Transverse colon (tissue), 4 donors: ENCODE results near the gene ARHGAP33. TPM values are rescaled to one million over a fixed set of nuclear protein-coding genes. Genes with fewer than 3 reads are reported as not detected.

Experiments used
- DNase-seq: peaks from one replicate; pipeline ENCODE4 v3.0.0-alpha.2; 2019
- H3K27ac ChIP-seq, 4 donors: fragments of 200-600 bp; sonication (generic); 2 replicates each; pipeline ENCODE4 v1.5.1; 2016 to 2018; ENCODE audit warnings: inconsistent platforms in 4 of 4
- H3K27me3 ChIP-seq: fragments of 200-600 bp; sonication (generic); 2 replicates; pipeline ENCODE4 v1.5.1; 2017; ENCODE audit warnings: inconsistent platforms
- H3K36me3 ChIP-seq, 4 donors: fragments of 200-600 bp; sonication (generic); 2 replicates each; pipeline ENCODE4 v1.5.1; 2017 to 2019; ENCODE audit warnings: inconsistent platforms in 4 of 4
- H3K4me1 ChIP-seq, 4 donors: fragments of 200-600 bp; sonication (generic); 2 replicates each; pipeline ENCODE4 v1.5.1; 2017 to 2020; ENCODE audit warnings: inconsistent platforms in 4 of 4
- H3K4me3 ChIP-seq, 4 donors: fragments of 200-600 bp; sonication (generic); 1 replicate in 1 of 4; 2 replicates in 3 of 4; pipeline versions ENCODE4 v1.5.1 to v1.6.1; 2017 to 2019; ENCODE audit warnings: inconsistent platforms in 4 of 4
- H3K9me3 ChIP-seq, 2 donors: fragments of 200-600 bp; sonication (generic); 2 replicates each; pipeline ENCODE4 v1.5.1; 2017 to 2019; ENCODE audit warnings: inconsistent platforms in 2 of 2
- CTCF ChIP-seq, 5 experiments: fragments of 200-600 bp in 3 of 5; fragments of 450-650 bp in 2 of 5; sonication (generic) in 3 of 5; IDR thresholded peaks; 1 replicate in 2 of 5; 2 replicates in 3 of 5; pipeline ENCODE4 v1.5.1; 2016 to 2017; ENCODE audit warnings: antibody characterized with exemption in 5 of 5, inconsistent platforms in 3 of 5, mild to moderate bottlenecking in 2 of 5, moderate library complexity in 1 of 5
- EP300 ChIP-seq: sonication (generic); formaldehyde crosslinking; IDR thresholded peaks from one replicate; pipeline ENCODE4 v1.6.1; 2017; ENCODE audit warnings: antibody characterized with exemption, low read depth
- POLR2A ChIP-seq: fragments of 450-650 bp; IDR thresholded peaks from one replicate; pipeline ENCODE4 v1.6.1; 2016; ENCODE audit warnings: antibody characterized with exemption, mild to moderate bottlenecking, moderate library complexity
- POLR2AphosphoS5 ChIP-seq, 3 donors: sonication (generic); formaldehyde crosslinking; IDR thresholded peaks; one replicate each; pipeline ENCODE4 v1.6.1; 2016; ENCODE audit warnings: antibody characterized with exemption in 3 of 3
- WGBS, 2 donors: methylation state at CpG; one replicate each; pipeline ENCODE4 v1.1.5; 2018; ENCODE audit warnings: low coverage in 1 of 2; 5-methylcytosine and 5-hydroxymethylcytosine counted together
- in situ Hi-C, 4 donors: fragments of 200-750 bp; cut with MboI; loops; one replicate each; pipeline versions ENCODE4 v1.15.0 to v1.15.1; 2017; ENCODE audit warnings: low sequenced_read_pairs in 3 of 4, low pct_ligation_motif_present in 1 of 4, low pct_unique_long_range_greater_than_20kb in 1 of 4
- intact Hi-C: fragments of 100-400 bp; cut with DNase I; formaldehyde crosslinking; loops from one replicate; pipeline ENCODE4 v1.15.1; 2023; ENCODE audit warnings: low total_unique reads
- total RNA-seq, 4 donors: library from RNA; depleted of rRNA; stranded (reverse); fragments of >200 nt; gene quantifications; one replicate each; pipeline ENCODE4 v1.1.0, GENCODE V29; 2016

The ARHGAP33 gene
- total RNA-seq, 4 donors from 2014 or later = 6.7 to 70.3 (median 17.2) TPM

- Histone ChIP-seq H3K4me1 (peaks cover 4 to 15% (median 13%) of the 10 kb centered on the region in 4 donors), H3K27ac (no peak overlapping the region), H3K27me3 (no peaks in the 10 kb centered on the region), H3K9me3 (no peaks in the 10 kb centered on the region), H3K4me3 (no peak overlapping the region), H3K36me3 (no peaks in the 10 kb centered on the region)
- in situ Hi-C loops (no loop called here), intact Hi-C loops (no loop called here)
- WGBS, 2 donors = 71% methylated on average over 19 of the region's 19 CpGs; no CpG with 5 or more reads in 1 of the 2 donors
- TF ChIP-seq POLR2AphosphoS5 (IDR thresholded peaks at IDR 0.05) (no peak), CTCF (IDR thresholded peaks at IDR 0.05) (no peak), POLR2A (no peak), EP300 (no peak)
- no peak for DNase-seq
These were observed 1.9 kb downstream of the ARHGAP33 start for GRCh38 chr19:35777086-35777841.

GRCh38 chr19:35777961-35778360 is 2.6 kb downstream of the ARHGAP33 start:
- no peaks in the 10 kb centered on the region for H3K27me3 ChIP-seq
- H3K4me1 ChIP-seq = peaks cover 4 to 15% (median 13%) of the 10 kb centered on the region in 4 donors
- no peak overlapping the region for H3K27ac ChIP-seq
- H3K36me3 ChIP-seq = no peaks in the 10 kb centered on the region
- no peak for TF ChIP-seq CTCF (IDR thresholded peaks at IDR 0.05)
- no peak for TF ChIP-seq EP300
- no peak for TF ChIP-seq POLR2AphosphoS5 (IDR thresholded peaks at IDR 0.05)
- TF ChIP-seq POLR2A = no peak
- no peak overlapping the region for H3K4me3 ChIP-seq
- no peak for DNase-seq
- intact Hi-C loops (no loop called here), in situ Hi-C loops (no loop called here)
- H3K9me3 ChIP-seq = no peaks in the 10 kb centered on the region
- 87% methylated on average over 7 of the region's 7 CpGs; no CpG with 5 or more reads in 1 of the 2 donors for WGBS, 2 donors

GRCh38 chr19:35779033-35779432 is 3.7 kb downstream of the ARHGAP33 start:
- no peak overlapping the region for H3K27ac ChIP-seq
- H3K36me3 ChIP-seq = no peaks in the 10 kb centered on the region
- H3K4me3 ChIP-seq = no peak overlapping the region
- no peak for TF ChIP-seq POLR2AphosphoS5 (IDR thresholded peaks at IDR 0.05)
- TF ChIP-seq EP300 = no peak
- no peak for TF ChIP-seq POLR2A
- no peak for TF ChIP-seq CTCF (IDR thresholded peaks at IDR 0.05)
- H3K4me1 ChIP-seq = peaks cover 4 to 15% (median 13%) of the 10 kb centered on the region in 4 donors
- no peak for DNase-seq
- in situ Hi-C loops = no loop called here
- no peaks in the 10 kb centered on the region for H3K27me3 ChIP-seq
- H3K9me3 ChIP-seq = no peaks in the 10 kb centered on the region
- intact Hi-C loops = no loop called here
- WGBS, 2 donors = 78 to 91% methylated on average over 5 to 8 of the region's 8 CpGs

- no peaks in the 10 kb centered on the region for H3K27me3 ChIP-seq
- no peak overlapping the region for H3K4me3 ChIP-seq
- peaks cover 4 to 8% (median 7%) of the 10 kb centered on the region in 4 donors for H3K4me1 ChIP-seq
- H3K9me3 ChIP-seq = no peaks in the 10 kb centered on the region
- no peak overlapping the region for H3K27ac ChIP-seq
- no peak for DNase-seq
- intact Hi-C loops (no loop called here), in situ Hi-C loops (no loop called here)
- no peaks in the 10 kb centered on the region for H3K36me3 ChIP-seq
- no peak for TF ChIP-seq EP300
- TF ChIP-seq POLR2AphosphoS5 (IDR thresholded peaks at IDR 0.05) = no peak
- TF ChIP-seq CTCF (IDR thresholded peaks at IDR 0.05) = no peak
- TF ChIP-seq POLR2A = no peak
- WGBS, 2 donors = 94% methylated on average over 6 to 16 of the region's 16 CpGs
These were observed 4.7 kb downstream of the ARHGAP33 start for GRCh38 chr19:35780058-35780457.
